Ovary (tissue), 9 donors: ENCODE data around the gene PRM2. TPM values are rescaled to one million over a fixed set of nuclear protein-coding genes. Genes with fewer than 3 reads are reported as not detected.

ENCODE experiments used
- DNase-seq, 5 donors: peaks; one replicate each; pipeline ENCODE4 v3.0.0-alpha.2; 2019 to 2020
- H3K27ac ChIP-seq, 2 donors: fragments of 200-600 bp; one replicate each; pipeline versions ENCODE4 v1.5.1 to v1.8.0; 2019 to 2022
- H3K27me3 ChIP-seq: fragments of 200-600 bp; one replicate; pipeline ENCODE4 v1.8.0; 2022
- H3K36me3 ChIP-seq: fragments of 200-600 bp; sonication (generic); one replicate; pipeline ENCODE4 v1.5.1; 2019
- H3K4me1 ChIP-seq: one replicate; pipeline ENCODE4 v1.8.1; 2013; ENCODE audit warnings: mild to moderate bottlenecking, moderate library complexity; ENCODE audit not compliant: insufficient read depth
- H3K4me3 ChIP-seq: fragments of 200-600 bp; sonication (generic); one replicate; pipeline ENCODE4 v1.5.1; 2017
- H3K9me3 ChIP-seq, 2 donors: fragments of 200-600 bp in 1 of 2; sonication (generic) in 1 of 2; one replicate each; pipeline versions ENCODE4 v1.5.1 to v1.8.1; 2013 to 2019; ENCODE audit warnings: mild to moderate bottlenecking in 1 of 2, moderate library complexity in 1 of 2
- CTCF ChIP-seq, 3 donors: fragments of 450-650 bp in 2 of 3; fragments of 200-600 bp in 1 of 3; IDR thresholded peaks; one replicate each; pipeline versions ENCODE4 v1.5.1 to v1.8.0; 2016 to 2022; ENCODE audit warnings: antibody characterized with exemption in 3 of 3, mild to moderate bottlenecking in 1 of 3
- EP300 ChIP-seq: sonication (generic); formaldehyde crosslinking; IDR thresholded peaks from one replicate; pipeline ENCODE4 v1.6.1; 2017; ENCODE audit warnings: antibody characterized with exemption
- POLR2A ChIP-seq: fragments of 450-650 bp; IDR thresholded peaks from one replicate; pipeline ENCODE4 v1.6.1; 2017; ENCODE audit warnings: antibody characterized with exemption, mild to moderate bottlenecking, moderate library complexity
- WGBS, 3 donors: extraction: QIAGEN DNeasy Blood & Tissue Kit in 1 of 3; methylation state at CpG; one replicate each; pipeline versions ENCODE4 v1.1.5 to v1.1.7; 2013 to 2017; 5-methylcytosine and 5-hydroxymethylcytosine counted together
- intact Hi-C, 4 donors: fragments of 100-400 bp; cut with DNase I; formaldehyde crosslinking; loops; one replicate each; pipeline versions ENCODE4 v1.11.0 to v1.15.1; 2022 to 2023
- polyA plus RNA-seq, 2 donors: library from polyadenylated mRNA; stranded (reverse); fragments of 200-250 nt in 1 of 2; fragments of 350-450 nt in 1 of 2; fragmentation: Illumina TruSeq in 1 of 2; extraction: RNeasy Lipid Tissue Mini Kit (QIAGEN cat#74804) in 1 of 2; gene quantifications; one replicate each; pipeline ENCODE4 v1.2.3, GENCODE V29; 2013 to 2014
- total RNA-seq, 7 donors: library from RNA; depleted of rRNA in 2 of 7; stranded (reverse); fragments of >200 nt in 2 of 7; fragmentation: NEBNext Ultra II Directional in 3 of 7; extraction: Animal tissue kit (Norgen Biotek cat#: 25700) in 3 of 7; gene quantifications; one replicate each; pipeline versions ENCODE4 v1.1.0 to v1.2.4, GENCODE V29; 2016 to 2023
- donor health status: DM: no; HTN: no; CAD: no; lungs with moderate emphysema.
- donor health status: DM: no; HTN: no; CAD: no.
- donor health status: Bipolar disorder and iron deficiency.
- donor health status: DM: yes; HTN: yes; CAD: no.
- donor health status: DM: no; HTN: no; CAD: no.
- donor health status: DM: yes; HTN: yes; CAD: no.

PRM2 gene
- total and polyA plus RNA-seq, 9 donors = not detected

- H3K27ac ChIP-seq = no peak overlapping the region
- H3K4me3 ChIP-seq = no peak overlapping the region
These were observed 42.4 kb downstream of the PRM2 start for GRCh38 chr16:11233727-11234376.

GRCh38 chr16:11232852-11233726, 43.2 kb downstream of the PRM2 start:
- TF ChIP-seq POLR2A (no peak), CTCF (IDR thresholded peaks at IDR 0.05) (no peak), EP300 (no peak)
- no peak for DNase-seq

More at GRCh38 chr16:11233727-11234376, 42.4 kb downstream of the PRM2 start:
- Histone ChIP-seq H3K4me1 (no peaks in the 10 kb centered on the region), H3K27me3 (no peaks in the 10 kb centered on the region), H3K9me3 (no peaks in the 10 kb centered on the region), H3K36me3 (no peaks in the 10 kb centered on the region)
- 87 to 95% (median 89%) methylated on average over 8 of the region's 8 CpGs for WGBS, 3 donors
- intact Hi-C loops = no loop called here
- DNase-seq = no peak
- no peak for TF ChIP-seq EP300
- no peak for TF ChIP-seq POLR2A
- TF ChIP-seq CTCF (IDR thresholded peaks at IDR 0.05) = no peak

GRCh38 chr16:11232302-11232851, 43.9 kb downstream of the PRM2 start:
- intact Hi-C loops = no loop called here
- DNase-seq = no peak
- 79 to 90% (median 85%) methylated on average over 2 of the region's 3 CpGs for WGBS, 3 donors
- H3K36me3 ChIP-seq = no peaks in the 10 kb centered on the region
- no peaks in the 10 kb centered on the region for H3K9me3 ChIP-seq
- no peaks in the 10 kb centered on the region for H3K27me3 ChIP-seq
- no peak overlapping the region for H3K27ac ChIP-seq
- H3K4me1 ChIP-seq = no peaks in the 10 kb centered on the region
- no peak overlapping the region for H3K4me3 ChIP-seq
- no peak for TF ChIP-seq POLR2A
- no peak for TF ChIP-seq CTCF (IDR thresholded peaks at IDR 0.05)
- TF ChIP-seq EP300 = no peak

More at GRCh38 chr16:11232852-11233726, 43.2 kb downstream of the PRM2 start:
- Histone ChIP-seq H3K4me1 (no peaks in the 10 kb centered on the region), H3K27me3 (no peaks in the 10 kb centered on the region), H3K27ac (no peak overlapping the region), H3K4me3 (no peak overlapping the region), H3K9me3 (no peaks in the 10 kb centered on the region), H3K36me3 (no peaks in the 10 kb centered on the region)
- intact Hi-C loops = no loop called here
- WGBS, 3 donors = 75 to 78% (median 75%) methylated on average over 35 of the region's 35 CpGs

GRCh38 chr16:11231367-11231970, 44.8 kb downstream of the PRM2 start:
- intact Hi-C loops = no loop called here
- 51 to 61% (median 54%) methylated on average over 10 of the region's 10 CpGs for WGBS, 3 donors
- Histone ChIP-seq H3K27ac (no peak overlapping the region), H3K4me1 (no peaks in the 10 kb centered on the region), H3K4me3 (no peak overlapping the region), H3K36me3 (no peaks in the 10 kb centered on the region), H3K9me3 (no peaks in the 10 kb centered on the region), H3K27me3 (no peaks in the 10 kb centered on the region)
- no peak for DNase-seq
- no peak for TF ChIP-seq EP300
- no peak for TF ChIP-seq POLR2A
- TF ChIP-seq CTCF (IDR thresholded peaks at IDR 0.05) = no peak
